HG03045 (cell line): ENCODE measurements around the gene LGI1.

Experiments used
- ATAC-seq: cut with Tn5 transposase; IDR thresholded peaks from one replicate; pipeline ENCODE4 v1.9.1; 2021; ENCODE audit warnings: mild to moderate bottlenecking, moderate library complexity; ENCODE audit not compliant: unreplicated experiment

LGI1 gene

GRCh38 chr10:93754761-93755160 is 3.0 kb upstream of the LGI1 start:
- no peak for ATAC-seq

- ATAC-seq, result no peak
These were observed 2.2 kb upstream of the LGI1 start for GRCh38 chr10:93755443-93756116.

GRCh38 chr10:93756118-93756517 is 1.6 kb upstream of the LGI1 start:
- ATAC-seq, result no peak

- no peak for ATAC-seq
These were observed 600 bp upstream of the LGI1 start for GRCh38 chr10:93757136-93757535.

- ATAC-seq, result no peak
These were observed 761 bp downstream of the LGI1 start for GRCh38 chr10:93758508-93758885.

- ATAC-seq, result no peak
These were observed 1.2 kb downstream of the LGI1 start for GRCh38 chr10:93758891-93759410.

GRCh38 chr10:93760490-93760889 is 2.8 kb downstream of the LGI1 start:
- ATAC-seq, result no peak

- no peak for ATAC-seq
These were observed 5.2 kb downstream of the LGI1 start for GRCh38 chr10:93762979-93763391.

- ATAC-seq, result no peak
These were observed 9.2 kb downstream of the LGI1 start for GRCh38 chr10:93766918-93767317.

- no peak for ATAC-seq
These were observed 10.1 kb downstream of the LGI1 start for GRCh38 chr10:93767724-93768399.

- no peak for ATAC-seq
These were observed 11.2 kb downstream of the LGI1 start for GRCh38 chr10:93768892-93769291.

- ATAC-seq, result no peak
These were observed 13.6 kb downstream of the LGI1 start for GRCh38 chr10:93771354-93771753.

- no peak for ATAC-seq
These were observed 15.4 kb downstream of the LGI1 start for GRCh38 chr10:93773120-93773519.

- ATAC-seq, result no peak
These were observed 16.0 kb downstream of the LGI1 start for GRCh38 chr10:93773705-93774104.

- ATAC-seq, result no peak
These were observed 17.6 kb downstream of the LGI1 start for GRCh38 chr10:93775356-93775755.

- ATAC-seq, result no peak
These were observed 19.4 kb downstream of the LGI1 start for GRCh38 chr10:93777092-93777491.

GRCh38 chr10:93784059-93784458 is 26.3 kb downstream of the LGI1 start:
- no peak for ATAC-seq

- no peak for ATAC-seq
These were observed 30.9 kb downstream of the LGI1 start for GRCh38 chr10:93788413-93789208.

GRCh38 chr10:93790439-93790838 is 32.7 kb downstream of the LGI1 start:
- ATAC-seq, result no peak

GRCh38 chr10:93796167-93796566 is 38.4 kb downstream of the LGI1 start:
- no peak for ATAC-seq

GRCh38 chr10:93797825-93798224 is 40.1 kb downstream of the LGI1 start:
- ATAC-seq, result no peak
